ENCODE measurements around the gene EXTL2. TPM values are rescaled to one million over a fixed set of nuclear protein-coding genes. Genes with fewer than 3 reads are reported as not detected.

Gene EXTL2
- total and polyA plus RNA-seq, 10 of the 15 experiments (the other 5 are each of a cell fraction or from before 2014, with no cell fraction given): 10.2 to 51.1 (median 16.2) TPM

DNA sequence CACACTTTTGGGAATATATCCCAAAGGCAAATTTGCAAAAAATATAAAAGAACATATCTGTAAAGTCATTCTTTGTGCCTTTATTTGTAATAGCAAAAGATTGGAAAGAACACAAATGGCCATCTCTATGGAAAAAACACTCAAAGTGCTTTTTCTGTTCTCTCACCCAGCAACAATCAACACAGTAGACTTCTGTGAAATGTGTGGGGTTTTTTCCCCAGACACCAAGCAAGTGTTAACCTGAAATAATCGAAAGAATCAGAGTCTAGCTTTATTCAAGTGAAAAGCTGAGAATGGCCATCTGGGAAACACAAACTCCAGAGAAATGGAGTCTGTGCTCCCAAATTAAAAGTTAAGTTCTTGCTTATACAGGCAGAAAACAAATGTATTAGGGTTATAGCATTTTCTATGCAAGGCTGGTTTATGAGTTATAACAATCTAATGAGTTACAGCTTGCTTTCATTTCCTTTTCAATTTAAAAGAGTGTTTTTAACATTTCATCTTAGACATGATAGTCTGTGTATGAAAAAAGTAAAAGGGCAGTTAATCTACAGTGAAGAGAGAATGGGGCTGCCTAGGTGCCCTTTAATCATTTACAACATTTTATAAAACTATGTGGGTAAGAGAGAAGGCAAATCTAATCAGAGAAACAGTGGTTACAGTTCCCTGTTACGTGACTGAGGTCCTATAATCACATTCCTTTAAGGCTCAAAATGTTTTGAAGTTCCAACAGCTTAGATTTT lies 47.8 kb upstream of the EXTL2 start:
- DNase-seq (ENCODE audit: low read depth, low spot score) (no peak), FAIRE-seq (no peak), ATAC-seq (no peak)
- BruUV-seq (replicated peaks): no TSS peak
- 98% methylated on average over 2 of the region's 2 CpGs for WGBS (ENCODE audit: insufficient coverage, insufficient replicate concordance, low lambda C conversion rate, missing lambda C conversion rate)
- no peak overlapping the region for H2AFZ ChIP-seq (ENCODE audit: control insufficient read depth, low read depth, low read length)
- no peaks in the 10 kb centered on the region for H3K4me1 ChIP-seq (ENCODE audit: control insufficient read depth, insufficient read depth, low read length)
- no peak overlapping the region for H3K9ac ChIP-seq (ENCODE audit: control insufficient read depth, insufficient read depth, low read length)
- SMC1A ChIA-PET (ENCODE audit: uncharacterized antibody, unreplicated experiment): interaction anchor here (1.2 to 4.4 kb wide), 4 partner anchors 11 to 37 kb away, joined by 3 to 17 read pairs (median 4); no protein-coding TSS in a partner anchor
- H3K27ac ChIP-seq (ENCODE audit: control insufficient read depth, insufficient read depth): no peak overlapping the region
- H4K20me1 ChIP-seq (ENCODE audit: control insufficient read depth, insufficient read depth): no peaks in the 10 kb centered on the region
- in situ Hi-C loops (cut with MboI): no loop called here
- POLR2A ChIA-PET: no interaction called here
- intact Hi-C loops (cut with micrococcal nuclease; ENCODE audit: unreplicated experiment): no loop called here
- no peaks in the 10 kb centered on the region; the same call in 1 of the 2 replicates for H3K79me2 ChIP-seq (ENCODE audit: control insufficient read depth, insufficient read depth, low read length)
- CTCF ChIA-PET: interaction anchor here (1.1 to 2.8 kb wide), 4 partner anchors 13 to 344 kb away, joined by 3 to 10 read pairs (median 5); no protein-coding TSS in a partner anchor
- peaks cover 3 to 14% of the 10 kb centered on the region in 2 experiments for H3K36me3 ChIP-seq (ENCODE audit: control insufficient read depth in 2 of 2, insufficient read depth in 2 of 2, low read length in 1 of 2)
- no peak overlapping the region for H3K4me3 ChIP-seq
- H3K27me3 ChIP-seq (replicated peaks in 1 of 2; ENCODE audit: control insufficient read depth in 2 of 2, insufficient read depth in 2 of 2, low read length in 1 of 2): no peaks in the 10 kb centered on the region
- RAD21 ChIA-PET (ENCODE audit: unreplicated experiment): interaction anchor here (1.1 kb wide), 1 partner anchor 346 kb away, joined by 5 read pairs; no protein-coding TSS in a partner anchor
- H3K4me2 ChIP-seq (ENCODE audit: control insufficient read depth, insufficient read depth): no peak overlapping the region
- peaks cover 1% of the 10 kb centered on the region; the same call in 1 of the 3 replicates for H3K9me3 ChIP-seq (replicated peaks; ENCODE audit: control insufficient read depth, insufficient read depth, low read length)
- TF ChIP-seq POLR2A (IDR thresholded peaks at IDR 0.05; ENCODE audit: low read depth, low read length): no peak
- TF ChIP-seq SREBF2 (IDR thresholded peaks at IDR 0.05; ENCODE audit: low read length): no peak
- TF ChIP-seq, protein P1, sequence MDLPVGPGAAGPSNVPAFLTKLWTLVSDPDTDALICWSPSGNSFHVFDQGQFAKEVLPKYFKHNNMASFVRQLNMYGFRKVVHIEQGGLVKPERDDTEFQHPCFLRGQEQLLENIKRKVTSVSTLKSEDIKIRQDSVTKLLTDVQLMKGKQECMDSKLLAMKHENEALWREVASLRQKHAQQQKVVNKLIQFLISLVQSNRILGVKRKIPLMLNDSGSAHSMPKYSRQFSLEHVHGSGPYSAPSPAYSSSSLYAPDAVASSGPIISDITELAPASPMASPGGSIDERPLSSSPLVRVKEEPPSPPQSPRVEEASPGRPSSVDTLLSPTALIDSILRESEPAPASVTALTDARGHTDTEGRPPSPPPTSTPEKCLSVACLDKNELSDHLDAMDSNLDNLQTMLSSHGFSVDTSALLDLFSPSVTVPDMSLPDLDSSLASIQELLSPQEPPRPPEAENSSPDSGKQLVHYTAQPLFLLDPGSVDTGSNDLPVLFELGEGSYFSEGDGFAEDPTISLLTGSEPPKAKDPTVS (IDR thresholded peaks at IDR 0.05; ENCODE audit: low read depth, low read length): no peak
- TF ChIP-seq, protein P2, sequence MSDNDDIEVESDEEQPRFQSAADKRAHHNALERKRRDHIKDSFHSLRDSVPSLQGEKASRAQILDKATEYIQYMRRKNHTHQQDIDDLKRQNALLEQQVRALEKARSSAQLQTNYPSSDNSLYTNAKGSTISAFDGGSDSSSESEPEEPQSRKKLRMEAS (IDR thresholded peaks at IDR 0.05; ENCODE audit: low read depth, low read length): no peak
- TF ChIP-seq, protein P3, sequence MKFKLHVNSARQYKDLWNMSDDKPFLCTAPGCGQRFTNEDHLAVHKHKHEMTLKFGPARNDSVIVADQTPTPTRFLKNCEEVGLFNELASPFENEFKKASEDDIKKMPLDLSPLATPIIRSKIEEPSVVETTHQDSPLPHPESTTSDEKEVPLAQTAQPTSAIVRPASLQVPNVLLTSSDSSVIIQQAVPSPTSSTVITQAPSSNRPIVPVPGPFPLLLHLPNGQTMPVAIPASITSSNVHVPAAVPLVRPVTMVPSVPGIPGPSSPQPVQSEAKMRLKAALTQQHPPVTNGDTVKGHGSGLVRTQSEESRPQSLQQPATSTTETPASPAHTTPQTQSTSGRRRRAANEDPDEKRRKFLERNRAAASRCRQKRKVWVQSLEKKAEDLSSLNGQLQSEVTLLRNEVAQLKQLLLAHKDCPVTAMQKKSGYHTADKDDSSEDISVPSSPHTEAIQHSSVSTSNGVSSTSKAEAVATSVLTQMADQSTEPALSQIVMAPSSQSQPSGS (IDR thresholded peaks at IDR 0.05; ENCODE audit: low read length): no peak
- no peak for TF ChIP-seq SMC3 (IDR thresholded peaks at IDR 0.05; ENCODE audit: borderline replicate concordance, low read length)
- no peak for TF ChIP-seq ZSCAN29 (IDR thresholded peaks at IDR 0.05)
- TF ChIP-seq RELA (IDR thresholded peaks at IDR 0.05; ENCODE audit: borderline replicate concordance, partially characterized antibody): no peak
- TF ChIP-seq SMAD1 (IDR thresholded peaks at IDR 0.05; ENCODE audit: low read depth, partially characterized antibody): no peak
- TF ChIP-seq BCL11A (IDR thresholded peaks at IDR 0.05; ENCODE audit: low read depth, low read length): no peak
- no peak for TF ChIP-seq MEF2A (IDR thresholded peaks at IDR 0.05; ENCODE audit: insufficient read depth, low read depth, low read length)
- no peak for TF ChIP-seq PML (IDR thresholded peaks at IDR 0.05; ENCODE audit: low read length)
- TF ChIP-seq RAD51 (IDR thresholded peaks at IDR 0.05): no peak
- TF ChIP-seq, protein P4, sequence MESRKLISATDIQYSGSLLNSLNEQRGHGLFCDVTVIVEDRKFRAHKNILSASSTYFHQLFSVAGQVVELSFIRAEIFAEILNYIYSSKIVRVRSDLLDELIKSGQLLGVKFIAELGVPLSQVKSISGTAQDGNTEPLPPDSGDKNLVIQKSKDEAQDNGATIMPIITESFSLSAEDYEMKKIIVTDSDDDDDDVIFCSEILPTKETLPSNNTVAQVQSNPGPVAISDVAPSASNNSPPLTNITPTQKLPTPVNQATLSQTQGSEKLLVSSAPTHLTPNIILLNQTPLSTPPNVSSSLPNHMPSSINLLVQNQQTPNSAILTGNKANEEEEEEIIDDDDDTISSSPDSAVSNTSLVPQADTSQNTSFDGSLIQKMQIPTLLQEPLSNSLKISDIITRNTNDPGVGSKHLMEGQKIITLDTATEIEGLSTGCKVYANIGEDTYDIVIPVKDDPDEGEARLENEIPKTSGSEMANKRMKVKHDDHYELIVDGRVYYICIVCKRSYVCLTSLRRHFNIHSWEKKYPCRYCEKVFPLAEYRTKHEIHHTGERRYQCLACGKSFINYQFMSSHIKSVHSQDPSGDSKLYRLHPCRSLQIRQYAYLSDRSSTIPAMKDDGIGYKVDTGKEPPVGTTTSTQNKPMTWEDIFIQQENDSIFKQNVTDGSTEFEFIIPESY (IDR thresholded peaks at IDR 0.05): no peak
- TF ChIP-seq, protein P5, sequence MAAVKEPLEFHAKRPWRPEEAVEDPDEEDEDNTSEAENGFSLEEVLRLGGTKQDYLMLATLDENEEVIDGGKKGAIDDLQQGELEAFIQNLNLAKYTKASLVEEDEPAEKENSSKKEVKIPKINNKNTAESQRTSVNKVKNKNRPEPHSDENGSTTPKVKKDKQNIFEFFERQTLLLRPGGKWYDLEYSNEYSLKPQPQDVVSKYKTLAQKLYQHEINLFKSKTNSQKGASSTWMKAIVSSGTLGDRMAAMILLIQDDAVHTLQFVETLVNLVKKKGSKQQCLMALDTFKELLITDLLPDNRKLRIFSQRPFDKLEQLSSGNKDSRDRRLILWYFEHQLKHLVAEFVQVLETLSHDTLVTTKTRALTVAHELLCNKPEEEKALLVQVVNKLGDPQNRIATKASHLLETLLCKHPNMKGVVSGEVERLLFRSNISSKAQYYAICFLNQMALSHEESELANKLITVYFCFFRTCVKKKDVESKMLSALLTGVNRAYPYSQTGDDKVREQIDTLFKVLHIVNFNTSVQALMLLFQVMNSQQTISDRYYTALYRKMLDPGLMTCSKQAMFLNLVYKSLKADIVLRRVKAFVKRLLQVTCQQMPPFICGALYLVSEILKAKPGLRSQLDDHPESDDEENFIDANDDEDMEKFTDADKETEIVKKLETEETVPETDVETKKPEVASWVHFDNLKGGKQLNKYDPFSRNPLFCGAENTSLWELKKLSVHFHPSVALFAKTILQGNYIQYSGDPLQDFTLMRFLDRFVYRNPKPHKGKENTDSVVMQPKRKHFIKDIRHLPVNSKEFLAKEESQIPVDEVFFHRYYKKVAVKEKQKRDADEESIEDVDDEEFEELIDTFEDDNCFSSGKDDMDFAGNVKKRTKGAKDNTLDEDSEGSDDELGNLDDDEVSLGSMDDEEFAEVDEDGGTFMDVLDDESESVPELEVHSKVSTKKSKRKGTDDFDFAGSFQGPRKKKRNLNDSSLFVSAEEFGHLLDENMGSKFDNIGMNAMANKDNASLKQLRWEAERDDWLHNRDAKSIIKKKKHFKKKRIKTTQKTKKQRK (IDR thresholded peaks at IDR 0.05; ENCODE audit: low read depth, low read length): no peak
